ENCODE data around the gene RNF220. TPM values are rescaled to one million over a fixed set of nuclear protein-coding genes. Genes with fewer than 3 reads are reported as not detected.

The RNF220 gene
- total and polyA plus RNA-seq, 9 donors: 58.0 to 101 (median 64.7) TPM

- no peaks in the 10 kb centered on the region for H3K9me3 ChIP-seq
- no peaks in the 10 kb centered on the region for H3K36me3 ChIP-seq
- H3K4me3 ChIP-seq: peak overlapping the region; percentile 9
- H3K27ac ChIP-seq: no peak overlapping the region
- TF ChIP-seq EP300 (IDR thresholded peaks at IDR 0.05) (no peak), CTCF (IDR thresholded peaks at IDR 0.05) (no peak), POLR2A (IDR thresholded peaks at IDR 0.05) (no peak)
- H3K4me1 ChIP-seq (ENCODE audit: insufficient read depth): peaks cover 3% of the 10 kb centered on the region
- intact Hi-C loops (cut with DNase I): no loop called here
- 1 to 11% (median 2%) methylated on average over 42 to 65 of the region's 65 CpGs for WGBS, 3 donors
- H3K27me3 ChIP-seq: no peaks in the 10 kb centered on the region
- DNase-seq: no peak
Observed at GRCh38 chr1:44417351-44418021, 12.4 kb downstream of the RNF220 start.

GRCh38 chr1:44418022-44418673 lies 13.1 kb downstream of the RNF220 start:
- intact Hi-C loops (cut with DNase I): no loop called here

GRCh38 chr1:44419901-44420300 lies 14.8 kb downstream of the RNF220 start:
- no peak for TF ChIP-seq CTCF (IDR thresholded peaks at IDR 0.05)
- no peak for TF ChIP-seq POLR2A (IDR thresholded peaks at IDR 0.05)
- TF ChIP-seq EP300 (IDR thresholded peaks at IDR 0.05): no peak
- H3K27me3 ChIP-seq: no peaks in the 10 kb centered on the region
- H3K9me3 ChIP-seq: no peaks in the 10 kb centered on the region
- no peaks in the 10 kb centered on the region for H3K36me3 ChIP-seq
- intact Hi-C loops (cut with DNase I): no loop called here
- H3K27ac ChIP-seq: no peak overlapping the region
- no peak for DNase-seq
- H3K4me1 ChIP-seq (ENCODE audit: insufficient read depth): peaks cover 5% of the 10 kb centered on the region
- 45 to 60% (median 45%) methylated on average over 3 of the region's 3 CpGs for WGBS, 3 donors
- no peak overlapping the region for H3K4me3 ChIP-seq

More at GRCh38 chr1:44418022-44418673, 13.1 kb downstream of the RNF220 start:
- peaks cover 3% of the 10 kb centered on the region for H3K4me1 ChIP-seq (ENCODE audit: insufficient read depth)
- WGBS, 3 donors: 6% methylated on average over 41 to 46 of the region's 46 CpGs
- no peak for TF ChIP-seq CTCF (IDR thresholded peaks at IDR 0.05)
- TF ChIP-seq EP300 (IDR thresholded peaks at IDR 0.05): no peak
- no peak for TF ChIP-seq POLR2A (IDR thresholded peaks at IDR 0.05)
- H3K27me3 ChIP-seq: no peaks in the 10 kb centered on the region
- H3K9me3 ChIP-seq: no peaks in the 10 kb centered on the region
- no peaks in the 10 kb centered on the region for H3K36me3 ChIP-seq
- no peak for DNase-seq
- no peak overlapping the region for H3K27ac ChIP-seq
- no peak overlapping the region for H3K4me3 ChIP-seq

GRCh38 chr1:44420535-44420934 lies 15.5 kb downstream of the RNF220 start:
- no peak for TF ChIP-seq POLR2A (IDR thresholded peaks at IDR 0.05)
- TF ChIP-seq CTCF (IDR thresholded peaks at IDR 0.05): no peak
- TF ChIP-seq EP300 (IDR thresholded peaks at IDR 0.05): no peak
- Histone ChIP-seq H3K4me3 (no peak overlapping the region), H3K27ac (no peak overlapping the region), H3K27me3 (no peaks in the 10 kb centered on the region), H3K9me3 (no peaks in the 10 kb centered on the region), H3K4me1 (ENCODE audit: insufficient read depth) (peaks cover 5% of the 10 kb centered on the region), H3K36me3 (no peaks in the 10 kb centered on the region)
- intact Hi-C loops (cut with DNase I): no loop called here
- 52 to 62% (median 52%) methylated on average over 2 of the region's 2 CpGs for WGBS, 3 donors
- DNase-seq: no peak
